Transverse colon (tissue), 4 donors: ENCODE results near the gene DDT. TPM values are rescaled to one million over a fixed set of nuclear protein-coding genes. Genes with fewer than 3 reads are reported as not detected.
A peak's percentile ranks its signal among the peaks of the same experiment; 100 is the strongest.
"Not testable (repeated sequence)": the region's sequence is repeated elsewhere in the genome, so short reads cannot be mapped to it uniquely, and the experiment has no call there.

Experiments
- DNase-seq: peaks from one replicate; pipeline ENCODE4 v3.0.0-alpha.2; 2019
- H3K27ac ChIP-seq, 4 donors: fragments of 200-600 bp; sonication (generic); 2 replicates each; pipeline ENCODE4 v1.5.1; 2016 to 2018; ENCODE audit warnings: inconsistent platforms in 4 of 4
- H3K27me3 ChIP-seq: fragments of 200-600 bp; sonication (generic); 2 replicates; pipeline ENCODE4 v1.5.1; 2017; ENCODE audit warnings: inconsistent platforms
- H3K36me3 ChIP-seq, 4 donors: fragments of 200-600 bp; sonication (generic); 2 replicates each; pipeline ENCODE4 v1.5.1; 2017 to 2019; ENCODE audit warnings: inconsistent platforms in 4 of 4
- H3K4me1 ChIP-seq, 4 donors: fragments of 200-600 bp; sonication (generic); 2 replicates each; pipeline ENCODE4 v1.5.1; 2017 to 2020; ENCODE audit warnings: inconsistent platforms in 4 of 4
- H3K4me3 ChIP-seq, 4 donors: fragments of 200-600 bp; sonication (generic); 1 replicate in 1 of 4; 2 replicates in 3 of 4; pipeline versions ENCODE4 v1.5.1 to v1.6.1; 2017 to 2019; ENCODE audit warnings: inconsistent platforms in 4 of 4
- H3K9me3 ChIP-seq, 2 donors: fragments of 200-600 bp; sonication (generic); 2 replicates each; pipeline ENCODE4 v1.5.1; 2017 to 2019; ENCODE audit warnings: inconsistent platforms in 2 of 2
- CTCF ChIP-seq, 5 experiments: fragments of 200-600 bp in 3 of 5; fragments of 450-650 bp in 2 of 5; sonication (generic) in 3 of 5; IDR thresholded peaks; 1 replicate in 2 of 5; 2 replicates in 3 of 5; pipeline ENCODE4 v1.5.1; 2016 to 2017; ENCODE audit warnings: antibody characterized with exemption in 5 of 5, inconsistent platforms in 3 of 5, mild to moderate bottlenecking in 2 of 5, moderate library complexity in 1 of 5
- EP300 ChIP-seq: sonication (generic); formaldehyde crosslinking; IDR thresholded peaks from one replicate; pipeline ENCODE4 v1.6.1; 2017; ENCODE audit warnings: antibody characterized with exemption, low read depth
- POLR2A ChIP-seq: fragments of 450-650 bp; IDR thresholded peaks from one replicate; pipeline ENCODE4 v1.6.1; 2016; ENCODE audit warnings: antibody characterized with exemption, mild to moderate bottlenecking, moderate library complexity
- POLR2AphosphoS5 ChIP-seq, 3 donors: sonication (generic); formaldehyde crosslinking; IDR thresholded peaks; one replicate each; pipeline ENCODE4 v1.6.1; 2016; ENCODE audit warnings: antibody characterized with exemption in 3 of 3
- whole genome bisulfite sequencing, 2 donors: methylation state at CpG; one replicate each; pipeline ENCODE4 v1.1.5; 2018; ENCODE audit warnings: low coverage in 1 of 2; 5-methylcytosine and 5-hydroxymethylcytosine counted together
- in situ Hi-C, 4 donors: fragments of 200-750 bp; cut with MboI; loops; one replicate each; pipeline versions ENCODE4 v1.15.0 to v1.15.1; 2017; ENCODE audit warnings: low sequenced_read_pairs in 3 of 4, low pct_ligation_motif_present in 1 of 4, low pct_unique_long_range_greater_than_20kb in 1 of 4
- intact Hi-C: fragments of 100-400 bp; cut with DNase I; formaldehyde crosslinking; loops from one replicate; pipeline ENCODE4 v1.15.1; 2023; ENCODE audit warnings: low total_unique reads
- total RNA-seq, 4 donors: library from RNA; depleted of rRNA; stranded (reverse); fragments of >200 nt; gene quantifications; one replicate each; pipeline ENCODE4 v1.1.0, GENCODE V29; 2016

Gene DDT
- total RNA-seq, 4 donors from 2014 or later = 157 to 267 (median 197) TPM

GRCh38 chr22:23970816-23971486 is 3.3 kb downstream of the DDT start:
- DNase-seq = no peak
- Histone ChIP-seq H3K4me3 (no peak overlapping the region), H3K4me1 (no peaks in the 10 kb centered on the region), H3K9me3 (no peaks in the 10 kb centered on the region), H3K27me3 (no peaks in the 10 kb centered on the region), H3K27ac (no peak overlapping the region), H3K36me3 (peaks cover 0 to 6% (median 0%) of the 10 kb centered on the region in 4 donors)
- TF ChIP-seq EP300 (no peak), POLR2AphosphoS5 (IDR thresholded peaks at IDR 0.05) (no peak), CTCF (IDR thresholded peaks at IDR 0.05) (no peak), POLR2A (no peak)
- WGBS, 2 donors = 86% methylated on average over 6 of the region's 6 CpGs; no CpG with 5 or more reads in 1 of the 2 donors
- intact Hi-C loops (loop anchor here (5.0 kb wide), 1 partner anchor 49 kb away; no protein-coding TSS in a partner anchor), in situ Hi-C loops (loop anchor here in 1 of 4 donors (10.0 kb wide), 1 partner anchor 46 kb away; no protein-coding TSS in a partner anchor)

- TF ChIP-seq POLR2AphosphoS5 (IDR thresholded peaks at IDR 0.05) = no peak
- no peak for TF ChIP-seq POLR2A
- Histone ChIP-seq H3K27me3 (no peaks in the 10 kb centered on the region), H3K9me3 (no peaks in the 10 kb centered on the region), H3K4me3 (no peak overlapping the region), H3K4me1 (no peaks in the 10 kb centered on the region), H3K36me3 (peaks cover 0 to 6% (median 0%) of the 10 kb centered on the region in 4 donors), H3K27ac (no peak overlapping the region)
- DNase-seq = no peak
- WGBS, 2 donors = 85 to 87% methylated on average over 5 of the region's 5 CpGs
- intact Hi-C loops (loop anchor here (5.0 kb wide), 1 partner anchor 48 kb away; no protein-coding TSS in a partner anchor), in situ Hi-C loops (loop anchor here in 1 of 4 donors (10.0 kb wide), 1 partner anchor 45 kb away; no protein-coding TSS in a partner anchor)
Observed at GRCh38 chr22:23970201-23970641, 4.0 kb downstream of the DDT start.

GRCh38 chr22:23969071-23969470 is 5.2 kb downstream of the DDT start:
- DNase-seq = no peak
- Histone ChIP-seq H3K4me1 (no peaks in the 10 kb centered on the region), H3K4me3 (no peak overlapping the region), H3K27me3 (no peaks in the 10 kb centered on the region), H3K9me3 (no peaks in the 10 kb centered on the region), H3K27ac (no peak overlapping the region), H3K36me3 (peaks cover 0 to 6% (median 0%) of the 10 kb centered on the region in 4 donors)
- intact Hi-C loops (no loop called here), in situ Hi-C loops (no loop called here)
- WGBS, 2 donors = 100% methylated on average over 3 of the region's 3 CpGs; no CpG with 5 or more reads in 1 of the 2 donors
- TF ChIP-seq CTCF (IDR thresholded peaks at IDR 0.05) (no peak), EP300 (no peak), POLR2A (no peak), POLR2AphosphoS5 (IDR thresholded peaks at IDR 0.05) (no peak)

- H3K27me3 ChIP-seq, in situ Hi-C loops, intact Hi-C loops, H3K27ac ChIP-seq, H3K4me3 ChIP-seq, H3K9me3 ChIP-seq, H3K36me3 ChIP-seq, DNase-seq, H3K4me1 ChIP-seq: not testable (repeated sequence)
- no CpG with 5 or more reads among the region's 30 CpGs for WGBS, 2 donors
Observed at GRCh38 chr22:23966568-23966967, 7.7 kb downstream of the DDT start, which contains the start of gene DDTL. Gene DDTL (plus strand): TSS chr22:23966888. CDS start chr22:23966915, 27 bp downstream.

GRCh38 chr22:23966094-23966493 is 8.1 kb downstream of the DDT start:
- H3K4me3 ChIP-seq, H3K27me3 ChIP-seq, H3K9me3 ChIP-seq, H3K27ac ChIP-seq, intact Hi-C loops, H3K36me3 ChIP-seq, in situ Hi-C loops, DNase-seq, H3K4me1 ChIP-seq: not testable (repeated sequence)
- no CpG with 5 or more reads among the region's 18 CpGs for WGBS, 2 donors

- H3K36me3 ChIP-seq, H3K27ac ChIP-seq, H3K4me1 ChIP-seq, H3K27me3 ChIP-seq, H3K9me3 ChIP-seq, in situ Hi-C loops, DNase-seq, intact Hi-C loops: not testable (repeated sequence)
- WGBS, 2 donors = no CpG with 5 or more reads among the region's 43 CpGs
- H3K4me3 ChIP-seq = peak within 1 kb of the TSS in 1 of 4 donors; percentile 29
Observed at GRCh38 chr22:23961084-23961771, 13.0 kb downstream of the DDT start, which contains the start of gene GSTT2B. Gene GSTT2B (minus strand): TSS chr22:23961195. CDS start chr22:23961131, 64 bp downstream.
